GM19452 (cell line): ENCODE data around the gene LINC00237.

ENCODE experiments used
- ATAC-seq: cut with Tn5 transposase; IDR thresholded peaks from one replicate; pipeline ENCODE4 v1.9.1; 2021; ENCODE audit not compliant: unreplicated experiment

LINC00237 gene

DNA sequence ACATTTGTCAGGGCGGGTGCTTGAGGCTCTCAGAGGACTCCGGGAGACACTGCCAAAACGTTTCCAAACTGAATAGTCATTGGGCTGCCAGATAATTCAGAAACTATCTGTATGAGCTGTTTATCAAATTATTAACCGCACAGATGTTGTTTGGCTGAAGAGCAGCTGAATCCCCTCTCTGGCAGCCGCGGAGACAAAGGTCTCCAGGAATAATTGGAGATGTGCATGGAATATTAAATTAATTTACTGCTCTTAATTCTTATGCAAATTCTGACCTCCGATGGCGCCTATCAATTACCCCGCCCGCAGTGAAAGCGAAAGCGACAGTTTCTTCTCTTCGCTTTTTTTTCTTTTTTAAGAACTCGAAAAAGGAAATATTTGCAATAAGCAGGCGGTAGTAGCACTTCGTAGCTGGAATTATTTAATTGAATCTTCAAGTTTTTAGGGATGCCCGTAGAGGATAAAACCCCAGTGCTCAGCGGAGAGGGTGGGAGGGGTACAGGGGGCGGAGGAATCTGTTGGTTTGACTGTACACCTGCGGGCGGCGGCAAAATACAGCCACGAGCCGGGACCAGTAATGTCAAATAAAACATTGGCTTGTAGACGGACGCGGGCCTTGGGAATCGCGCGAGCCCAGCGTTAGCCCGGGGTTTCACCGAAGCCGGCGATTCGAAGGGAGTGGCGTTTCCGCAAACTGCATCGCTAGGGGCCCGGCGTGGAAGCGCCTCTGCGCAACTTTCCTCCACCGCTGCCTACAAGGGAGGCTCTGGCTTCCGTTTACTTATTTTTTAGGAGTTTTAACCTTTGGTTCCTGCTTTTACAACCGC is 6.2 kb downstream of the LINC00237 start:
- peak; percentile 37 for ATAC-seq

DNA sequence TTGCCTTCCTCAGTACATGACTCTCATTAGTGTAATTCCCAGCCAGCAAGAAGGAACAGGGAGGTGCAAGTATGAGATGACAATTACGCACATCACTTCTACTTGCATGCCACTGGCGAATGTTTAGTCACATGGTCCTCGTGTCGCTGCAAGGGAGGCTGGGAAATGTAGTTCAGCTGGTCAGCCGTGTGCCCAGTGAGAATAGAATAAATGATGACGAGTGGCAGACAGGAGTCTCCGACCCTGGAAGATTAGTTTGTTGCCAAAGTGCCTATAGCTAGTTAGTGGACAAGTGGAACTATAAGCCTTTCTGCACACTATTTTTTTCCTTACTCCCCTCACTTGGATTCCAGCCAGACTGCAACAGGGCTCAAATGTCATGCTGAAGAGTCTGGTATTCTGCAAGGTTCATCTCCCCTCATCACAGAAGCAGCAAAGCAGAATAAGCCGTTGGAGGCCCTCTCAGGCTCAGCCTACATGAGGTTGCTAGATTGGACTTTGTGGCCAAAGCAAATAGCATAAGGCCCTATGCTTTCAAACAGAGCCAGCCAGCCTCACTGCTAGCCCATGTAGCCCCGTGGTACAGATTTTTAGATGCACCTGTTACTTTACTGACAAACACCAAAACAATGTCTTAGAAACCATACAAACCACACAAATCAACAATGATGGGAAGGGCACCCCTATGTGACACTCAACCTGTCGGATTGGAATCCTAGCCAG is 9.7 kb downstream of the LINC00237 start:
- ATAC-seq: peak; percentile 38

DNA sequence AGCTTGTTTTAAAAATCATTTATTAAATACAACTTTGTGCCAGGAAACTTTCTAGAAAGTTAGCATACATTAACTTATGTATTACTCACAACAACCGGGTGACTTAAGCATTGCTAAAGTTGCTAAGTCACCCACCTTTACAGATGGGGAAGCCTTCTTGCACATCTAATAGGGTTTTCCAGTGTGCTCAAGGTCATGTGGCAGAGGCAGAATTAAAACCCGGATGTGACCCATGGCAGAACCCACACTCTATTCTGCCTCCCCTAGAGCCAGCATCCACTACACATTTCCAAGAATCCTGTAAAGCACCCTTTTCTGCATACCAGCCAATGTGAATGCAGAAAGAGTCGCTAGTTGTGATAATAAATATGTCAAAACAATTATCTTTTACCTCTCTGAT is 13.4 kb downstream of the LINC00237 start:
- ATAC-seq: no peak

DNA sequence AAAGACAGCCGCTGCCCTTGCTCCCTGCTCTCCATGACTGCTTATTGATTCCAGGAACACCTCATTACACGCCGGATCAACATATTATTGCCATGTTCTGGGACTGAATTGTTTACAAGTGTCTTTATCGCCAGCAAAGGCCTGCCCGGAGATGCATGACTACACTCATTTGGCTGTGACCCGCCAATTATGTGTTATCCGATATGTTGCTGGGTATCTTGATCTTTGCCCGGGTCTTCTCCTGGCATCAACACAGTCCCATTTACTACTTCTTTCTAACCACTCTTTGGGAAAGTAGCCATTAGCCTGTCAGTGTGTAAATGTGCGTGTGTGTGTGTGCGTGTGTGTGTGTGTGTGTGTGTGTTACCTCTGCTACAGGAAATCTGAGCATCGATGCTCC is 15.4 kb downstream of the LINC00237 start:
- ATAC-seq: no peak

DNA sequence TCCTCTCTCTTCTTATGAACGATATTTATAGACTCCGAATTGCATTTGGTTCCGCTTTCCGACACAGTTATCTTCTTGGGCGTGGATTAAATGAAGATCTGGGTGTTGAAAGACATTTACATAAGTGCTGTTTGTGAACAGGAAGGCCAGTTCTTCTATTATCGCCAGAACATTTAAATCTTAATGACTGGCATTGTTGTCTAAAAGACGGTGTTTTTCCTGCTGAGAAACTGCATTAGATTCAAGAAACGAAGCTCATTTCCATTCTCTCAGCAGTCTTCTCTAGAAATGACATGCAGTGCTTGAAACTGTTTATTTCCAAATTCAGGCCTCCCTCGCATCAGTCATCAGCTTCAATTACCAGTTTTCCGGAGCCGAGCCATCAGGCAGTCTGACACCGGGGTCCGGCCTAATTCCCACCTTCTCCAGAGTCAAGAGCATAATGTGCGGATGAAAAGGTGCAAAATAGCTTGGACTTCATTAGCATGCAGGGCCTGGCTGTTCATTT is 16.0 kb downstream of the LINC00237 start:
- ATAC-seq: no peak

DNA sequence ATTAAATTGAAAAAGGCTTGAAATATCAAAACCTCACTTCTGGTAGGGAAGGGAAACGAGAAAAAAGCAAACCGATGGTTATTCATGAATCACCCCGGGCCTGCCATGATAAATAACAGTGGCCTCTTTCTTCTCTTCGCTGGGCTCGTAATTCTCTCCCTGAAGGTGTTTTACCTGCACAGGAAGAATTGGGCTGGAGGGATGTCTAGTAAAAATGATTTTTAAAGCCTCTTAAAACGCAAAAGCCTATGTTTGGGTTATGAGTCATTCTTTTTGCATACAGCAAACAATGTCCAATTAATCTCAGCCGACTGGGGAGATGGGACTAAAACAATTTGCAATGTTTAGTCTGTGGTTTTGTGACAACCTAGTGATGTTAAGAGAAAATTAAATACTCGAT is 16.8 kb downstream of the LINC00237 start:
- ATAC-seq: no peak

DNA sequence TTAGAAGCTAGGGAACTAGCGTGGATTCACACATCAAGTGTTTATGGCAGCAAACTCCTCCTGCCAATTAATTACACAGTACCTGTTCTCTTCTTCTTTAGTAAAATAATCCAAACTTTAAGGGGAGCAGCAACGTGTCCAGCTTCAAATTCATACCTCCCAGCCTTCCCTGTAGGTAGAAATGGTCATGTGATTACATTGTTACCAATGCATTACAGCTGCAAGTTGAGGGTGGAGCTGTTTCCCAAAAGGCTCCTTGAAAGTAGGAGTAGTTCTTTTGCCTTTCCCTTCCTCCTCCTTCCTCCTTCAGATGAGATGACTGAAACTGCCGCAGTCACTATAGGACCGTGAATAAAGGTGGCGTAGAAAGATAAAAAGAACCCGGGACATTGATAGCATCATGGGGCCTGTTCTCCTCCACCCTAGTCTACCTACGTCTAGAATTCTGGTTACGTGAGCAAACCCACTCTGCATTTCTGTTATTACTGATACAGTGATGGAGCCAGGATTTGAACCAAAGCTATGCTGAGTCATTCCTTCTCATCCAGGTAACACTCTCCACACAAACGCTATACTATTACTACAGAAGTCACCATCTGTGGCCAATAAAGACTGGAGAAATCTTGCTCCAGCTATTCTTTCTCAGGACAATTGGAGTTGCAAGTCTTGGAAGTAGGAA is 18.2 kb downstream of the LINC00237 start:
- no peak for ATAC-seq

DNA sequence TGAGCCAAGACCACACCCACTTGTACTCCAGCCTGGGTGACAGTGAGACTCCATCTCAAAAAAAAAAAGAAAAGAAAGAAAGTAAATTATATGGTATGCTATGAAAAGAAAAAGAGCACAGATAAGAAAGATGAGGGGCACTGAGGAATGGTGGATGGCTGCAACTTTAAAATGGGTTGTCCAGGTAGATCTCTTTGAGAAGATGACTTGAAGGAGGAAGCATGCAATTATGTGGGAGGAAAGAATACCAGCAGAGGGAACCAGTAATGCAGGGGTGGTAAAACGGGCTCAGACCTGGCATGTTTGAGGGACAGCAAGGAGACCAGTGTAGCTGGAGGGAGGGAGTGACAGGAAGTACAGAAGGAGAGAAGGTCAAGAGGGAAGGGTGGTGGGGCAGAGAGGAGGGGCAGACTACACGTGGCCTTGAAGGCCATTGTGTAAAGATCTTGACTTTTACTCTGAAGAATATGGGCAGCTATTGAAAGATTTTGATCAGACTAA is 22.3 kb downstream of the LINC00237 start:
- ATAC-seq: no peak

DNA sequence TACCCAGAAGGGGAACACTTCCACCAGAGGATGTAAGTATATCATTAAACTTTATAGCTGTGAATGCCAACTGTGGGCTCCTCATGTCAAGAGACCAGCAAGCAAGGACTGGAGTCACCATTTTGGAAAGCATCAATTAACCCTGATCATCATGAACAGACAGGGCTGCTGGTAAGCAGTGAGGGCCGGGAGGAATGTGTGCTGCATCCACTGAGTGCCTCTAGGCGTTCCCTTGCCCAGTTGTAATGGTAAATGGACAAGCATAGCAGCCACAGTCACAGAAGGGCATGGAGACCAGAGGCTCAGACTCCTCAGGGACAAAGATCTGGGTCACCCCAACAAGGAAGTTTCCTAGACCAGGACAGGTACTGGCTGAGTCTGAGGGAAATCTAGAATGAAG is 23.6 kb downstream of the LINC00237 start:
- no peak for ATAC-seq

DNA sequence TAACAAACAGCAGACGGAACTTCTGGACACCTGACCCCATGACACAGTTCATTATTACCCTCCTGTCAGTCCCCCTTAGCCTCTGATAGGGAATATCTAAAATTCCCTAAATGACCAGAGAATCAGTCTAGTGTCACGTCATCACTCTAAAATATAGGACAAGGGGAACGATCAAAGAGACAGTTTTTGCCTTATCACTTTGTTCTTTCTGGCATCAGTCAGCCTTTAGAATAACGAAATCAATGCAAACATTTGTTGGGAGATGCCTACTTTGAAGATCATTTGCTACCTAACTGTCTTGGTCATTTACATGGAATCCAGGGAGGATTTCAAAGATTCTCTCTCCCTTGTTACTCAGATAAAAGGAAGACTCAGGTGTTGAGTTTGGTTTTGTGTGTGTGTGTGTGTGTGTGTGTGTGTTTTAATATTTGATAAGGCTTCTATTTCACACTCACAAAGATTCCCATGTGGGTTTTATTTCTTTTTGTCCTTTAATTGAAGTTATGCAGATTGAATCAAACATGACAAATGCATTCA is 28.3 kb downstream of the LINC00237 start:
- ATAC-seq: no peak

DNA sequence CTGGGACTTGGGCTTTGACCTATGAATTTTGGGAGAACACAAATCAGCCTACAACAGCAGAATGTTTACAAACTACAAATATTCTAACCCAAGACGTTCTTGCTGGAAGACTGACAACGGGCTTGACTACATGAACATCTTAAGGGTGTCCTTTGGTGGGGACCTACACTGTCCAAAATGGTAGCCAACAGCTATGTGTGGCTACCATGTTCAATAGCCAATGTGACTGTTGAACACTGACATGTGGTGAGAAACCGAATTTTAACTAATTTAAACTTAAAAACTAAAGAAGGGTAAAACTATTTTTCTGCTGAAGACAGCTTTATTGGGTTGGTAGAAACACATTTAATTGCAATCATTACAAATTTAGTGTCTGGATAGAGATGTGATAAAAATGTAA is 30.1 kb downstream of the LINC00237 start:
- no peak for ATAC-seq

DNA sequence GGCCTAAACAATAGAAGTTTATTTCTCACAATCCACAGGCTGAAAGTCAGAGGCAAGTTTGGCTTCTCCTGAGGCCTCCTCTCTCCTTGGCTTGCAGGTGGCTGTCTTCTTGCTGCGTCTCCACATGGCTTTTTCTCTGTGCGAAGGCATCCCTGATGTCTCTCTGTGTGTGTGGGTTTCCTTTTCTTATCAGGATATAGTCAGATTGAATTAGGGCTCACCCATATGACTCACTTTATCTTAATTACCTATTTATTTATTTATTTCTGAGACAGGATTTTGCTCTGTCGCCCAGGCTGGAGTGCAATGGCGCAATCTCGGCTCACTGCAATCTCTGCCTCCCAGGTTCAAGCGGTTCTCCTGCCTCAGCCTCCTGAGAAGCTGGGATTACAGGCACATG is 30.7 kb downstream of the LINC00237 start:
- no peak for ATAC-seq

DNA sequence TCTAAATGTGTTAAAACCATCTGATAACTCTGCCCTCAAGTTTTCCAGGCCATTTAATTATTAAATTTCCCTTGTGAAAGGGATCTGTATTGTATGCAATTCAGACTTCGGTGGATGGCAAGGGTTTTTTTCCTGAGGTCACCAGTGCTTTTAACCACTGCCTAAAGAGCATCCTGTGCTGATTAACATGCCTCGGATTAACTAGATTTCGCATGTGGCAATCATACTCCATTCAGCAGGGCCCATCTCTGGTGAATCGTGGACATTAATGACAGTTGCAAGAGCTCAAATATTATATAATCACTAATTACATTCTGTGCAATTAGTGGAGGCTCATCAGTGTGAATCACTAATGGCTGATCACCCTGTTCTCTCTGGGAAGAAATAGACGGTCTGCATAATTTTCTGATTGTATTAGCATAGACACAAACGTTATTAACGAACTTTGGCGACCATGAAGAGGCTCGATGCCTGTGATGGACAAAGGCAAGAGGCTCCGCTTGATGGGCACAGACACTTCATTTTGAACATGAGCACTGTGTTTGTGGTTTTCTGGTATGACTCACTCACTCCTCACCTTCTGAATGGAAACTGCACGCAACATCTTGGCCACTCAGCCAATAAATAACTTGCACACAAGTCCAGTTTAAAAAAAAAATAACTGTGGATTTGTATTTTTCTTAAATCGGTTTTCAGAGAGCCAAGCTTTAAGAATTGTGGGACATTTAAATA is 31.4 kb downstream of the LINC00237 start:
- peak; percentile 95 for ATAC-seq

DNA sequence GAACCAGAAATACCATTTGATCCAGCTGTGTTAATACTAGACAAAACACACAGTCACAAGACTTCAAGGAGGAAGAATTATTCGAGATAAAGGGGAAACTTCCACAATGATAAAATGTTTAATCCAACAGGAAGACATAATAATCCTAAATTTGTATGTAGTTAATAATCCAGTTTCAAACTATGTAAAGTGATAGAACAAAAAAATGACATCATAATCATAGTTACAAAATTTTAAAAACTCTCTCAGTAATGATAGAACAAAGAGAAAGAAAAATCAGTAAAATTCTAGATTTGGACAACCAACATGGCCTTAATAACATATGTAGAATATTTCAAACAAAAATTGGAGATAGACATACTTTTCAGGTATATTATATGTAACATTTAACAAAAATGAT is 38.9 kb downstream of the LINC00237 start:
- no peak for ATAC-seq

DNA sequence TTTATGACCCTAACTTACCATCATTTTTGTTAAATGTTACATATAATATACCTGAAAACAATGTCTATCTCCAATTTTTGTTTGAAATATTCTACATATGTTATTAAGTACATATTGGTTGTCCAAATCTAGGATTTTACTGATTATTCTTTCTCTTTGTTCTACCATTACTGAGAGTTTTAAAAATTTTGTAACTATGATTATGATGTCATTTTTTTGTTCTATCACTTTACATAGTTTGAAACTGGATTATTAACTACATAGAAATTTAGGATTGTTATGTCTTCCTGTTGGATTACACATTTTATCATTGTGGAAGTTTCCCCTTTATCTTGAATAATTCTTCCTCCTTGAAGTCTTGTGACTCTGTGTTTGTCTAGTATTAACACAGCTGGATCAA is 41.2 kb downstream of the LINC00237 start:
- ATAC-seq: no peak

DNA sequence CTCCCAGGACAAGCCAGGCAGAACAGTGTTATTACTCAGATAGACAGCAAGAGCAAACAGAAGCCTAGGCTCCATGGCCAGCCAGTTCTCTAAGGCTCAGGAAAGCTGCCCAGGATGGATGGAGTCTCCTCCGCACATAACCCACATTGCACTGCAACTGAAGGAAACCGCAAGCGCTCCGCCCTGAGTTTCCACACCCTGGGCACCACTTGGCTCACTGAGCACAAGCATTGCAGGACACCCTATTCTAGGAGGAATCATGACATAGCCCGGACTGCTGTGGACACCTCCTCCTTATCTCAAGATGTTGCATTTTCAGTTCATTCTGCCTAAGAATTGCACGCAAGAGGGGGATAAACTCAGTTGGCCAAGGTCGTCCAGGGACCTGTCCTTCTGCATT is 42.9 kb downstream of the LINC00237 start:
- ATAC-seq: no peak

DNA sequence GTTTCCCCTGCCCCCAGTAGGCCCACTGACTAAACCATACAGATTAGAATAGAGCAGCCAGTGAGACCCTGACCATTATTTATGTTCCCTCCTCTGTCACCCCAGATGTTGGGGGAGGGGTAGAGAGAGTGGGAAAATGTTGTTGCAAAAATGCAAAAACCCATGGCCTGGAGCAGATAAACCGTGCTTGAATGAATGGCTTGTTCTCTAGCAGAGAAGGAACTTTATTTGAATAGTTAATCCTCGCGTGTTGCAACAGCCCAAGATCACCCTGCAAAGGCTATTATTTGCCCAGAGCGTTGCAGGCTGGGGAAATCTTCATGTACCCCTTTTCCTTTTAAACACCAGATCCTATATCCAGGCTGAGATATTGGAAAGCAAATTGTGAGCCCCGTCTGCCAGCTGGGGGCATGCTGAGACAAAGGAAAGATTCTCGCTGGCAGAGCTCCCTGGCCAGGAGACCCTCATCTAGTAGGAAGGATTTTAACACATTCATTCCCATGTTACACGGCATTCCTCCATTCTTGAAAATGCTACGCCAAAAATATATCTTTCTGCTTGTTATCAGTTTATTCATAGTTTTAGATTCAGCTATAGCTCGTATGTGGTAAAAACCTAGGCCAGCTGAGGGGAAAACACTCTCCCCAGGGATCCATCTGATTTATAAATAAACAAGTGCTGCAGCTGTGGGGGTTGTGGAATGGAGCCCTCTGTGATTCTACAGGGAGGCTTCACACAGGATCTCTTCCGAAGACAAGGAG is 53.0 kb downstream of the LINC00237 start:
- no peak for ATAC-seq

DNA sequence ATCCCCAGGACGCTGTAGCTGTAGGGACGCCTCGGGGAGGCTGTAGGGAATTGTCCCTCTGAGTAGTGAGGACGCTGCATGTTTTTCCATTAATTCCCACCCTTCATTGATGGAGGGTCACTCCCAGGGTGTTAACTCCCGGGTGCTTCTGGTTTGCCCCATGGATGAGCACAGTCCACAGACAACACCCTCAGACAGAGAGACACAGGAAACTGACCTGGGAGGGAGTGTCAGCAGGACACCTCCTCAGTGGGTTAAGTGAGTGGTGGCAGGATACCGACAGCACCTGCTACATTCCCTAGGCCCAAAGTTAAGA is 53.5 kb downstream of the LINC00237 start:
- ATAC-seq: no peak

DNA sequence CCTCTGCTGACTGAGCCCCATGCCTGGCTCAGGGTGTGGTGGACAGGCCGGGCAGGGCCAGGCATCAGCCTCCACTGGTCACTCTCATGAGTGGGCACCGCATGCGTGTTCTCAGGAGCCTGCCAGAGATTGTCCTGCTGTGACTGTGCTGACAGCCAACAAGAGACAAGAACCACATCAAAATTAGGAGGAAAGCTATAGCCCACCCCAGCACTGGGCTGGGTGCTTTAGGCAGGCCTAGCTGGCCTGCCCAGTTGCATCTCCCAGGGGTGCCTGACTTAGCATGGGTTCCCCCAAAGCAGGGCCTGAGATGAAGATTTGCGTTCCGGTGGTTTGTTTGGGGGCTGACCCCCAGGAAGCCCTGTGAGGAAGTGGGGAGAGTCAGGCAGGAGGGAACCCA is 53.9 kb downstream of the LINC00237 start:
- ATAC-seq: no peak

DNA sequence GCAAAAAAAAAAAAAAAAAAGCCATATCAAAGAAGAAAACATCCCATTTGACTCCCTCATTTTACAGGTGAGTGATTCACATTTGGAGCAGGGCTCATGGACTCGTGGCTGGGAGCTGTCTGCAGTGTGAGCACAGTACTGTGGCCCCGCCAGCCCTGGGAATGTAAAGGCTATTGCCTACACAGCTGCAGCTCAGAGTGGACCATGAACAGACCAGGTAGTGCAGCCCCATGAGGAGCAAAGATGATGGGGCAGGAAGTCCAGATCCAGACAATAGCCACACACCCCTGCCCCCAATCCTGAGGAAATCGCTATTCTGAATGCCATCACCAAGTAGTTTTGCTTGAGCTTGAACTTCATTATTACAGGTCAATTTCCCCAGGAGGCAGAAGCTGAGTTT is 55.4 kb downstream of the LINC00237 start:
- ATAC-seq: no peak
